Hepatocyte (in vitro differentiated cells): ENCODE measurements around the gene FOXO1. TPM values are rescaled to one million over a fixed set of nuclear protein-coding genes. Genes with fewer than 3 reads are reported as not detected.

Experiments used
- DNase-seq: peaks from one replicate; pipeline ENCODE4 v3.0.0-alpha.2; 2016; ENCODE audit warnings: low spot score
- H2AFZ ChIP-seq: fragments of 200-600 bp; sonication (generic); 2 replicates; pipeline ENCODE4 v1.6.0; 2016; ENCODE audit warnings: antibody characterized with exemption, mild to moderate bottlenecking
- H3K27ac ChIP-seq: fragments of 200-600 bp; sonication (generic); 2 replicates; pipeline ENCODE4 v1.5.1; 2016; ENCODE audit warnings: mild to moderate bottlenecking
- H3K27me3 ChIP-seq: fragments of 200-600 bp; sonication (generic); 2 replicates; pipeline ENCODE4 v1.6.1; 2016
- H3K36me3 ChIP-seq: fragments of 200-600 bp; sonication (generic); replicated peaks from 2 replicates; pipeline ENCODE4 v1.5.1; 2016; ENCODE audit warnings: low read depth; ENCODE audit not compliant: insufficient read depth
- H3K4me1 ChIP-seq: fragments of 200-600 bp; sonication (generic); 2 replicates; pipeline ENCODE4 v1.5.1; 2016; ENCODE audit warnings: mild to moderate bottlenecking, moderate library complexity; ENCODE audit not compliant: insufficient read depth
- H3K4me2 ChIP-seq: fragments of 200-600 bp; sonication (generic); 2 replicates; pipeline ENCODE4 v1.6.0; 2016
- H3K4me3 ChIP-seq: fragments of 200-600 bp; sonication (generic); 2 replicates; pipeline ENCODE4 v1.5.1; 2016; ENCODE audit warnings: mild to moderate bottlenecking
- H3K79me2 ChIP-seq: fragments of 200-600 bp; sonication (generic); 2 replicates; pipeline ENCODE4 v1.6.0; 2017; ENCODE audit warnings: mild to moderate bottlenecking
- H3K9me2 ChIP-seq: fragments of 200-600 bp; sonication (generic); replicated peaks from 2 replicates; pipeline ENCODE4 v1.6.0; 2017; ENCODE audit warnings: mild to moderate bottlenecking; ENCODE audit not compliant: insufficient read depth
- H3K9me3 ChIP-seq: fragments of 200-600 bp; sonication (generic); 2 replicates; pipeline ENCODE4 v1.5.1; 2016; ENCODE audit warnings: low read depth, mild to moderate bottlenecking
- H4K20me1 ChIP-seq: fragments of 200-600 bp; sonication (generic); 2 replicates; pipeline ENCODE4 v1.6.0; 2016; ENCODE audit warnings: mild to moderate bottlenecking; ENCODE audit not compliant: insufficient read depth, poor library complexity, severe bottlenecking
- CTCF ChIP-seq: fragments of 200-600 bp; sonication (generic); IDR thresholded peaks from 2 replicates; pipeline ENCODE4 v1.5.1; 2016; ENCODE audit warnings: antibody characterized with exemption, mild to moderate bottlenecking; ENCODE audit not compliant: poor library complexity
- EZH2 ChIP-seq: fragments of 200-600 bp; sonication (generic); IDR thresholded peaks from 2 replicates; pipeline ENCODE4 v1.6.1; 2016; ENCODE audit warnings: antibody characterized with exemption, mild to moderate bottlenecking, borderline replicate concordance
- EZH2phosphoT487 ChIP-seq: fragments of 200-600 bp; sonication (generic); IDR thresholded peaks from one replicate; pipeline ENCODE4 v1.6.1; 2018; ENCODE audit warnings: antibody characterized with exemption, mild to moderate bottlenecking, low read depth, moderate library complexity; ENCODE audit not compliant: unreplicated experiment, severe bottlenecking
- WGBS: methylation state at CpG from one replicate; pipeline ENCODE4 v1.1.6; 2016; ENCODE audit warnings: low lambda C conversion rate; ENCODE audit errors: missing lambda C conversion rate; 5-methylcytosine and 5-hydroxymethylcytosine counted together
- polyA plus RNA-seq: library from polyadenylated mRNA; unstranded; fragments of >200 nt; fragmentation: Nextera tagmentation; extraction: Ambion mirVana; gene quantifications from 2 replicates; pipeline ENCODE4 v1.2.1, GENCODE V29; 2016
- total RNA-seq: library from RNA; depleted of rRNA; stranded (reverse); fragments of >200 nt; gene quantifications from 2 replicates; pipeline ENCODE4 v1.2.3, GENCODE V29; 2014

Gene FOXO1
- total and polyA plus RNA-seq, 2 experiments from 2014 or later = 30.3 to 35.2 TPM

DNA sequence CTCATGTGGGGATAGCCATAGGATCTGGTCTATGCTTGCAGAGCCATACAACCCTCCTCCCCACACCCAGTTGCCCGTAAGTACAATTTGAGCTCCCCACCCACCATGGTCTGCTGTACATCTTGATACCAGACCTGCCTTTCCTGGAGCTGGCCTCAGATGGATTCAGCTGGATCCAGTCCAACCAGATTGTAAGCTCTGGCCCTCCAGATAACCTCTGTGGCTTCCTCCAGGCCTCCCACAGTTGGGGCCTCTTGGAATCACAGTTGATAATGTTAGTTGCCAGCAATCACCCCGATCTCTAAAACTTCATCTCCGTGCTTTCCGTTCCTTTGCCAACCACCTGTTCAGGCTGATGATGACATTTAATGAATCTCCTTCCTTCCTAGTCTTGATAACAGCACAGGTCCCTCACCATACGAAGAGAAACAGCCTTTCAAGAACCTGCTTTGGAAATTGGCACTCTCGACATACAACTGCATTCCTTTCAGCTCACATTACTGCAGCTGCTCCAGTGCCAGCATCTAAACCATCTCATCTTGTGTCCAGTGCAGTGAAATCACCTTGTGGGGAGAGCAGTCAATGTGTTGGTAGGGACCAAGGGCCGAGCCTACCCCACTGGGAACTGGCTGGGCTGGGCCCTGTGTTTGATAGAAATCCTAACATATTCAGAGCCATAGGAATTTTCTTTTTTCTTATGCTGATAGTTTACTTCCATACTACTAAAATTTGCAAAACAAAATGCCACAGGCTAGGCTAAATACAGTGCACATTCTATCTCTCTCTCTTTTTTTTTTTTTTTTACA lies 15.1 kb upstream of the FOXO1 start:
- DNase-seq = no peak
- 62% methylated on average over 7 of the region's 7 CpGs for WGBS

GRCh38 chr13:40680659-40681323 lies 14.3 kb upstream of the FOXO1 start:
- Histone ChIP-seq H3K9me2 (no peaks in the 10 kb centered on the region), H3K4me1 (no peaks in the 10 kb centered on the region), H3K9me3 (no peaks in the 10 kb centered on the region), H3K27ac (no peak overlapping the region), H3K4me3 (no peak overlapping the region), H2AFZ (no peak overlapping the region), H4K20me1 (no peaks in the 10 kb centered on the region), H3K79me2 (no peaks in the 10 kb centered on the region), H3K27me3 (no peaks in the 10 kb centered on the region), H3K36me3 (no peaks in the 10 kb centered on the region), H3K4me2 (no peak overlapping the region)
- WGBS = 66% methylated on average over 7 of the region's 7 CpGs
- no peak for TF ChIP-seq EZH2
- no peak for TF ChIP-seq EZH2phosphoT487
- no peak for TF ChIP-seq CTCF
- no peak for DNase-seq

More for the DNA sequence above, 15.1 kb upstream of the FOXO1 start:
- Histone ChIP-seq H2AFZ (no peak overlapping the region), H3K27ac (no peak overlapping the region), H3K9me2 (no peaks in the 10 kb centered on the region), H3K79me2 (no peaks in the 10 kb centered on the region), H3K9me3 (no peaks in the 10 kb centered on the region), H3K4me3 (no peak overlapping the region), H4K20me1 (no peaks in the 10 kb centered on the region), H3K36me3 (no peaks in the 10 kb centered on the region), H3K4me1 (no peaks in the 10 kb centered on the region), H3K27me3 (no peaks in the 10 kb centered on the region), H3K4me2 (no peak overlapping the region)
- TF ChIP-seq EZH2phosphoT487 (no peak), EZH2 (no peak), CTCF (no peak)

DNA sequence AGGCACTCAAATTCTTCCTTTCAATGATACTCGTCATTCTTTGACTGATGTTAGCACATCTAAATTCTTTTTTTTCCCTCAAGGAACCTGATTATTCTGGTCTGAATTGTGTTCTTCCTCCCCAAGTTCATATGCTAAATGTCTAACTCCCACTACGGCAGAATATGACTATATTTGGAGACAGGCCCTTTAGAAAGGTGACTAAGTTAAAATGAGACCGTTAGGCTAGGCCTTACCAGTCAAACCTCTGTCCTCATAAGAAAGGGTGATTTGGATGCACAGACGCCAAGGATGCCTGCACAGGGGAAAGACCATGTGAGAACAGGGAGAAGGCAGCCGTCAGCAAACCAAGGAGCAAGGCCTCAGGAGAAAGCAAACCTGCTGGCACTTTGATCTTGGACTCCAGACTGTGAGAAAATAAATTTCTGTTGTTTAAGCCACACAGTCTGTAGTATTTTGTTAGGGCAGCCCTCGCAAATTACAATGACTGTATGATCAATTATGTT lies 13.1 kb upstream of the FOXO1 start:
- H3K9me2 ChIP-seq = no peaks in the 10 kb centered on the region
- TF ChIP-seq EZH2phosphoT487 (no peak), EZH2 (no peak), CTCF (no peak)
- 91% methylated on average over 6 of the region's 6 CpGs for WGBS
- no peaks in the 10 kb centered on the region for H4K20me1 ChIP-seq
- no peak overlapping the region for H3K4me3 ChIP-seq
- H3K79me2 ChIP-seq = no peaks in the 10 kb centered on the region
- no peak overlapping the region for H2AFZ ChIP-seq
- DNase-seq = no peak
- no peaks in the 10 kb centered on the region for H3K27me3 ChIP-seq
- H3K36me3 ChIP-seq = no peaks in the 10 kb centered on the region
- H3K4me2 ChIP-seq = no peak overlapping the region
- H3K27ac ChIP-seq = no peak overlapping the region
- H3K9me3 ChIP-seq = no peaks in the 10 kb centered on the region
- H3K4me1 ChIP-seq = no peaks in the 10 kb centered on the region
